Activated T-cell treated with anti-CD3 and anti-CD28 coated beads, Interleukin-2, amount 50 U/mL, for 72 hours (primary cell): ENCODE results near the gene LSM14A. TPM values are rescaled to one million over a fixed set of nuclear protein-coding genes. Genes with fewer than 3 reads are reported as not detected.
"Not testable (repeated sequence)": the region's sequence is repeated elsewhere in the genome, so short reads cannot be mapped to it uniquely, and the experiment has no call there.

Experiments used
- ATAC-seq, 2 donors: fragments of 150-1000 bp; cut with Tn5 transposase; replicated peaks in 1 of 2; 2 replicates each; pipeline ENCODE4 v1.10.0; 2021; ENCODE audit warnings: moderate library complexity in 2 of 2, mild to moderate bottlenecking in 1 of 2
- DNase-seq, 2 donors: peaks; one replicate each; pipeline ENCODE4 v3.0.0; 2021 to 2022; ENCODE audit warnings: mixed read lengths in 1 of 2
- H3K27ac Mint-ChIP-seq: one replicate; pipeline ENCODE4 v1.8.0; 2022; ENCODE audit warnings: mild to moderate bottlenecking, moderate library complexity, mixed read lengths
- H3K27me3 Mint-ChIP-seq: one replicate; pipeline ENCODE4 v1.8.0; 2022; ENCODE audit warnings: low read depth, mixed read lengths
- H3K36me3 Mint-ChIP-seq, 2 donors: one replicate each; pipeline ENCODE4 v1.8.0; 2022; ENCODE audit warnings: mixed read lengths in 2 of 2, mild to moderate bottlenecking in 1 of 2; ENCODE audit not compliant: insufficient read depth in 2 of 2
- H3K4me1 Mint-ChIP-seq: one replicate; pipeline ENCODE4 v1.8.0; 2022; ENCODE audit warnings: low read depth, mixed read lengths
- H3K4me3 Mint-ChIP-seq, 2 donors: one replicate each; pipeline ENCODE4 v1.8.0; 2022; ENCODE audit warnings: mild to moderate bottlenecking in 2 of 2, mixed read lengths in 2 of 2, moderate library complexity in 2 of 2
- H3K9me3 Mint-ChIP-seq, 2 donors: one replicate each; pipeline ENCODE4 v1.8.0; 2022; ENCODE audit warnings: mixed read lengths in 2 of 2
- total RNA-seq, 2 donors: library from RNA; stranded (reverse); gene quantifications; one replicate each; pipeline ENCODE4 v1.2.3, GENCODE V29; 2022

The LSM14A gene
- total RNA-seq, 2 donors from 2014 or later: 112 to 130 TPM

GRCh38 chr19:34246340-34246739 lies 74.0 kb downstream of the LSM14A start:
- no peaks in the 10 kb centered on the region for H3K27me3 Mint-ChIP-seq
- no peak overlapping the region for H3K4me3 Mint-ChIP-seq
- H3K27ac Mint-ChIP-seq: no peak overlapping the region
- H3K9me3 Mint-ChIP-seq: no peaks in the 10 kb centered on the region
- no peaks in the 10 kb centered on the region for H3K36me3 Mint-ChIP-seq
- DNase-seq: no peak
- peaks cover 8% of the 10 kb centered on the region for H3K4me1 Mint-ChIP-seq
- ATAC-seq: no peak

- Mint-ChIP-seq H3K36me3 (no peaks in the 10 kb centered on the region), H3K27ac (no peak overlapping the region), H3K9me3 (no peaks in the 10 kb centered on the region), H3K27me3 (no peaks in the 10 kb centered on the region), H3K4me3 (no peak overlapping the region), H3K4me1 (peaks cover 7% of the 10 kb centered on the region)
- DNase-seq (no peak), ATAC-seq (no peak)
Observed at GRCh38 chr19:34248941-34249340, 76.6 kb downstream of the LSM14A start.

GRCh38 chr19:34253167-34253566 lies 80.9 kb downstream of the LSM14A start:
- H3K4me3 Mint-ChIP-seq: peak overlapping the region; percentile 94 to 95
- peaks cover 31% of the 10 kb centered on the region for H3K4me1 Mint-ChIP-seq
- not testable (repeated sequence) for H3K36me3 Mint-ChIP-seq, ATAC-seq, H3K9me3 Mint-ChIP-seq, DNase-seq, H3K27ac Mint-ChIP-seq, H3K27me3 Mint-ChIP-seq

DNA sequence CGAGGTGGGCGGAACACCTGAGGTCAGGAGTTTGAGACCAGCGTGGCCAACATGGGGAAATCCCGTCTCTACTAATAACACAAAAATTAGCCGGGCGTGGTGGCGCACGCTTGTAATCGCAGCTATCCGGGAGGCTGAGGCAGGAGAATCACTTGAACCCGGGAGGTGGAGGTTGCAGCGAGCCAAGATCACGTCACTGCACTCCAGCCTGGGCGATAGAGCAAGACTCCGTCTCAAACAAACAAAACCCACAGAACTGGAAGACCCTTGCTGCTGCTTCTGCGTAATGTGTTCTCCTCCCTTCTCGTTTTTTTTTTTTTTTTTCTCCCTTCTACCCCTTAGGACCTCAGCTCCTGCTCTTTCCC lies 81.4 kb downstream of the LSM14A start:
- Mint-ChIP-seq H3K4me1 (peaks cover 36% of the 10 kb centered on the region), H3K4me3 (peak overlapping the region; percentile 94 to 95), H3K27ac (peak overlapping the region; percentile 90)
- DNase-seq, H3K27me3 Mint-ChIP-seq, H3K9me3 Mint-ChIP-seq, ATAC-seq, H3K36me3 Mint-ChIP-seq: not testable (repeated sequence)

DNA sequence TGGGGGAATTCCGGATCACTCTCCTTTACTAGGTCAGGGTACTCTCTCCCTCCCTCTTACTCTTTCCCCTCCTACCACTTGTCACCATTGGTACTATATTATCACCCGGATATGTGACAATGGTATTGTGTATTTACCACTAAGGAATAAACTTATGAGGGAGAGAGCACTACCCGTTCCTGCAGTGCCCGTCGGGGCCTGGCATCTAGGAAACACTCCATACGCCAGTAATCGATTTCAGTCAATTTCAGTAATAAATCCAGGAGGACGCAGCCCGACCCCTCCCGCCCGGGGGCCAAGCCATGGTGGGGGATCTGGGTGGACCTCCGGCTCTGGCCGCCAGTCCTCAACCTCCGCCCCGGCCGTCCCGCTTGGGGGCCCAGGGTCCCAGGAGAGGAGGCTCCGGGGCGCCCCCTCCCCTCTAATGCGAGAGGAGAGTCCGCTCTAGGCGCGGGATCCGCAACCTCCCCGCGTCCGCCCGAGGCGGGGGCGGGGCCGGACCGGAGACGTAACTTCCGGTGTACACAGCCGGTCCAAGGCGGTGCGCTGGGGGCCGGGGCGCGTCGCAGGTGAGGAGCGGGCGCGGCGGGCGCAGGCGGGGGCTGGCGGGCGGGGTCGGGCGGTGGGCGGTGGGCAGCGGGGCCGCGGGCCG lies 81.9 kb downstream of the LSM14A start, which contains the start of gene GARRE1:
TSS of gene GARRE1 (plus strand) at position 509 of the 652 bp plus-strand sequence. CDS start 45,920 bp downstream, outside the sequence.
- Mint-ChIP-seq H3K36me3 (peaks cover 1 to 5% of the 10 kb centered on the region in 2 donors), H3K27me3 (no peaks in the 10 kb centered on the region), H3K4me3 (peak within 1 kb of the TSS; percentile 94 to 95), H3K9me3 (no peaks in the 10 kb centered on the region), H3K4me1 (peaks cover 39% of the 10 kb centered on the region), H3K27ac (peak within 1 kb of the TSS; percentile 90)
- DNase-seq: peak; percentile 91 to 94
- peak; percentile 96 to 97 for ATAC-seq

DNA sequence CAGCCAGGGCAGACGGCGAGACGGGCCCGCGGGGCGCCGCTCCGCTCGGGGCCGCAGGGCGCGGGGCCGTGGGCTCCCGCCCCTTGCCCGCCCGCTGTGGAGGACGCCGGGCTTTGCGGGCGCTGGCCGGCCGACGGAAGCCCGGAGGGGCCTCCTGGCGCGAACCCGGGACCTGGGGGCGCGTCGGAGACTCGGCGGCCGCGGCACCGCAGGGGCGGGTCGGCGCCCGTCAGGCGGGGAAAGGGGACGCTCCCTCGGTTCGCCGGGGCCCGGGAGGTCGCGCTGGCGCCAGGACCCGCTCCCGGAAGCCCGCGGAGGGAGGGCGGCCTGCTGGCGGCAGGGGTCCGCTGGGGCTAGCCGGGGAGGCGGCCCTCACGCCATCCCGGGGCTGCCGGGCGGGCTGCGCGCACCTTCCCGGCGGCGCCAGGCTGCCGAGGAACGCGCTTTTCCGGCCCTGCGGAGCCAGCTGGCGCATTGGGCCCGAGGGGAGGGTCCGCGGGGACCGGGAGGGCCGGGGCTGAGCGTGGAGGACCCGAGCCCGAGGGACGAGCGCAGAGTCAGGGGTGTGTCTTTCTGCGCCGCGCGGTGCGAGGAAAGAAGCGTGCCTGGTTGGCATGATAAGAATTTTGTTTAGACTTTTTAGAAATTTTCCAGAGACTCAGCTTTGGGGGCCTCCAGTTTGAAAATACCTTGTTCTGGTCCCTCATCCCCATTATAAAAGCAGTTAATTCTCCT lies 82.6 kb downstream of the LSM14A start:
- Mint-ChIP-seq H3K9me3 (no peaks in the 10 kb centered on the region), H3K27me3 (no peaks in the 10 kb centered on the region), H3K4me3 (peak overlapping the region; percentile 72 to 95), H3K27ac (peak overlapping the region; percentile 77), H3K4me1 (peaks cover 42% of the 10 kb centered on the region), H3K36me3 (peaks cover 1 to 6% of the 10 kb centered on the region in 2 donors)
- DNase-seq (peak; percentile 59 to 69), ATAC-seq (peak; percentile 72 to 76)

GRCh38 chr19:34255546-34255945 lies 83.2 kb downstream of the LSM14A start:
- ATAC-seq: no peak
- peaks cover 1 to 6% of the 10 kb centered on the region in 2 donors for H3K36me3 Mint-ChIP-seq
- no peaks in the 10 kb centered on the region for H3K9me3 Mint-ChIP-seq
- peaks cover 42% of the 10 kb centered on the region for H3K4me1 Mint-ChIP-seq
- H3K27ac Mint-ChIP-seq: peak overlapping the region; percentile 77
- no peaks in the 10 kb centered on the region for H3K27me3 Mint-ChIP-seq
- H3K4me3 Mint-ChIP-seq: peak overlapping the region; percentile 72 to 90
- no peak for DNase-seq

DNA sequence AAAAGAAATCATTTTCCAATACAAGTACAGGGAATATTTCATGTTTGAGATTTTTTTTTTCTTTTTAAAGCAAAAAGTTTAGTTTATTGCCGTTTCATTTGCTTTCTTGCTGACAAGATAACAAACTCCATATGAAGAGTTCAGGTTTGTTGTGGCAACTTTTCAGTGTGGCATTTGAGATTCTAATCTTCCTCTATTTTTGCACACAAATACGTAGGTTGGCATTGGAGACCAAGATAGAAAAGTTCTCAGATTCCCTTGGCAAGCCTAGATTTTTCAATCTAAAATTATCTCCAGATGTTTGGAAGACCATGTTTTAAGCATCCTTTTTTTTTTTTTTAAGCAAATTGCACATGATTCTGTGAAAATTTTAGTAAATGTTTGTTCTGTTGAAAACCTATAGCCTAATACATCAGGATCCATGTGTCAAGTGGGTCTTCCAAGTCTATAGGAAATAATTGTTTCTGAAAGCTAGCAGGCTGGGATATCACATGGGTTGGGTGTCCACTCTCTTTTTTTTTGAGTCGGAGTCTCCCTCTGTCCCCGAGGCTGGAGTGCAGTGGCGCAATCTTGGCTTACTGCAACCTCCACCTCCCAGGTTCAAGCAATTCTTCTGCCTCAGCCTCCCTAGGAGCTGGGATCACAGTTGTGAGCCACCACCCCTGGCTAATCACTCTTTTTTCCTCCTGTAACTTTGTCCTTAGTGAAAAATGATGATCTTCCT lies 84.7 kb downstream of the LSM14A start:
- Mint-ChIP-seq H3K27me3 (no peaks in the 10 kb centered on the region), H3K27ac (peak overlapping the region; percentile 80), H3K4me3 (peak overlapping the region; percentile 8 to 51), H3K36me3 (peaks cover 1 to 6% of the 10 kb centered on the region in 2 donors), H3K9me3 (no peaks in the 10 kb centered on the region), H3K4me1 (peaks cover 53% of the 10 kb centered on the region)
- DNase-seq: no peak
- ATAC-seq: no peak

DNA sequence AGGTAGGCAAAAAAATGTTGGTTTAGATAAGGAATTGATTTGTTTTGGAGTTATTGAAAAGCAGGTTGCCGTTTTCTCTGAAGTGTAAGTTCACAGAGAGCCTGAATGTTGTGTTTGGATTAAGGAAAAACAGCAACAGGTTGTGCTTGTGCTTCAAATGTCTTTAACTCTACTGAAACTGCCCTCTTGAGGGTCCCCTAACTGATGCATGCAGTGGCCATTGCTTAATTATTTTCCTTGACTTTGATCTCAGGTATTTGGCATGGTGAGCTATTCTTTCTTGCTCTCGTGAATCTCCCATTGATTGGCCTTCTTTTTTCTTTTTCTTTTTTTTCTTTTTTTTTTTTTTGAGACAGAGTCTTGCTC lies 85.2 kb downstream of the LSM14A start:
- peak overlapping the region; percentile 8 to 21 for H3K4me3 Mint-ChIP-seq
- peak overlapping the region; percentile 7 for H3K27ac Mint-ChIP-seq
- no peaks in the 10 kb centered on the region for H3K27me3 Mint-ChIP-seq

GRCh38 chr19:34259367-34260095 lies 87.2 kb downstream of the LSM14A start:
- DNase-seq (no peak), ATAC-seq (no peak)
- Mint-ChIP-seq H3K9me3 (no peaks in the 10 kb centered on the region), H3K27ac (peak overlapping the region; percentile 66), H3K4me3 (no peak overlapping the region), H3K36me3 (peaks cover 0 to 6% of the 10 kb centered on the region in 2 donors), H3K27me3 (no peaks in the 10 kb centered on the region), H3K4me1 (peaks cover 51% of the 10 kb centered on the region)

More for the DNA sequence above, 85.2 kb downstream of the LSM14A start:
- DNase-seq (no peak), ATAC-seq (no peak)
- Mint-ChIP-seq H3K36me3 (peaks cover 1 to 6% of the 10 kb centered on the region in 2 donors), H3K9me3 (no peaks in the 10 kb centered on the region), H3K4me1 (peaks cover 53% of the 10 kb centered on the region)

- no peaks in the 10 kb centered on the region for H3K27me3 Mint-ChIP-seq
- DNase-seq: no peak
- ATAC-seq: no peak
- no peak overlapping the region for H3K4me3 Mint-ChIP-seq
- no peak overlapping the region for H3K27ac Mint-ChIP-seq
- H3K9me3 Mint-ChIP-seq: no peaks in the 10 kb centered on the region
- H3K4me1 Mint-ChIP-seq: peaks cover 58% of the 10 kb centered on the region
- peaks cover 0 to 6% of the 10 kb centered on the region in 2 donors for H3K36me3 Mint-ChIP-seq
Observed at GRCh38 chr19:34260771-34261173, 88.5 kb downstream of the LSM14A start.

DNA sequence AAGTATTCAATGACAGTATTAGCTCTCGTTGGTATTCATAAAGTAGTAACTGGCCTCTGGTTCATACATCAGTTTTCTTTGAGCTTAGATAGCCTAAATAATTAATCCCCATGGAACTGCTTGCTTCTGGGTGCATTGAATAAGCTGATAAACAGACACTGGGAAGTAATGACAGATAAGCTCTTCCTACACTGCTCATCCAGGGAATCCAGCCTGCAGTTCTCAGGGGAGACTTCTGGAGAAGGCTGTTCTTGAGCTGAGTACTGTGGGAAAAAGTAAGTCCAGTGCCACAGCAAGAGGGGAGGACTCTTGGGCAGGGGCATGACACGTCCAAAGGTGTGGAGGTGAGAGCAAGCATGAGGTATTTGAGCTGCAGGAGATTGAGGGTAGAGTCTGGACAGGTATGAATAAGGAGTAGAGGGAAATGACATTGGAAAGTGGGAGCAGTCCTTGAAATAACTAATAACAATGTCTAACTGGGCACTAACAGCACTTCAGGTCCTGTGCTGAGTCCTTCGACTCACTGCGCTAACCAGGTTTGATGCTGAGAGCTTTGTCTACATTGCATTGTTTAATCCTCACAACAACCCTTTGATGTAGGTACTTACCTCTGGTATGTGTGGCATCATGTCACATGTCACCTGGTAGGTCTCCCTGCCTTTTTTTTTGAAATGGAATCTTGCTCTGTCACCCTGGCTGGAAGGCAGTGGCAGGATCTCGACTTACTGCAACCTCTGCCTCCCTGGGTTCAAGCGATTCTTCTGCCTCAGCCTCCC lies 89.2 kb downstream of the LSM14A start:
- ATAC-seq (no peak), DNase-seq (no peak)
- Mint-ChIP-seq H3K27me3 (no peaks in the 10 kb centered on the region), H3K9me3 (no peaks in the 10 kb centered on the region), H3K27ac (no peak overlapping the region), H3K4me3 (no peak overlapping the region), H3K36me3 (peaks cover 0 to 6% of the 10 kb centered on the region in 2 donors), H3K4me1 (peaks cover 64% of the 10 kb centered on the region)
